Fibroblast of pulmonary artery (primary cell): ENCODE results near the gene DUSP18.
"Not testable (repeated sequence)": the region's sequence is repeated elsewhere in the genome, so short reads cannot be mapped to it uniquely, and the experiment has no call there.

Experiments used
- DNase-seq: peaks from one replicate; pipeline ENCODE4 v3.0.0-alpha.2; 2010; ENCODE audit warnings: low read depth
- H3K4me3 ChIP-seq: replicated peaks from 2 replicates; pipeline ENCODE4 v1.5.1; 2011; ENCODE audit warnings: low read depth, mild to moderate bottlenecking, control low read depth, low read length, moderate library complexity
- CTCF ChIP-seq: IDR thresholded peaks from 2 replicates; pipeline ENCODE4 v1.5.1; 2011; ENCODE audit warnings: mild to moderate bottlenecking, control low read depth, low read length, inconsistent platforms; ENCODE audit errors: missing control alignments

DUSP18 gene

DNA sequence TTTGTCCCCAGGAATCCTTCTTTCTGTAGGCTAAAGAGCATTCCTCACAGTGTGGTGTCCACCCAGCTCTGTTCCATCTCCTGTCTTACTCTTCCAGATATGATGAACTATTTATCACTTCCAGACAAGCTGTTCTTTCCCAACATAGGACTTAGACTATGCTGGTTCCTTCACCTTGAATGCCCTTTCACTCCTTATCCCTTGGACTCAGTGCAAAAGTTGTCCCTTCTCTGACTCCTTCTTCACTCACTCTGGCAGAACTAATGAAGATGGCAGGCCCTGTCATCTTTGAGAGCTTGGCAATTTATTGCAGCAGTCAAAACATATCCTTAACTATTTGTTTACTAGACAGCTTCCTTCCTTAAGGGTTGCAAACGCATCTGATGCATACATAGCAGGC, 23.5 kb upstream of the DUSP18 start:
- DNase-seq = no peak
- TF ChIP-seq CTCF = no peak
- no peak overlapping the region for H3K4me3 ChIP-seq

GRCh38 chr22:30689622-30690021, 21.9 kb upstream of the DUSP18 start:
- no peak for DNase-seq
- TF ChIP-seq CTCF = no peak
- H3K4me3 ChIP-seq = no peak overlapping the region

DNA sequence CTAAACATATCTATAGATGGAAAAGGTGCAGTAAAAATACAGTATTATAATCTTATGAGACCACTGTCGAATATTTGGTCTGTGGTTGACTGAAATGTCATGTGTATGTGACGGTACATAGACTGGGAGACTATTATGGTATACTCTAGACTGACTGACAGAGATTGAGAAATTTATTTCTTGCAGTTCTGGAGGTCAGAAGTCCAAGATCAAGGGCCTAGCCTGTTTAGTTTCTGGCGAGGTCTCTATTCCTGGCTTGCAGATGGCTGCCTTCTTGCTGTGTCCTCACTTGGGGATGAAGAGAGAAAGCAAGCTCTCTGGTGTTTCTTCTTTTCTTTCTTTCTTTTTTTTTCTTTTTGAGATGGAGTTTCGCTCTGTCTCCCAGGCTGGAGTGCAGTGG, 19.7 kb upstream of the DUSP18 start:
- H3K4me3 ChIP-seq = no peak overlapping the region
- TF ChIP-seq CTCF = no peak
- DNase-seq = no peak

DNA sequence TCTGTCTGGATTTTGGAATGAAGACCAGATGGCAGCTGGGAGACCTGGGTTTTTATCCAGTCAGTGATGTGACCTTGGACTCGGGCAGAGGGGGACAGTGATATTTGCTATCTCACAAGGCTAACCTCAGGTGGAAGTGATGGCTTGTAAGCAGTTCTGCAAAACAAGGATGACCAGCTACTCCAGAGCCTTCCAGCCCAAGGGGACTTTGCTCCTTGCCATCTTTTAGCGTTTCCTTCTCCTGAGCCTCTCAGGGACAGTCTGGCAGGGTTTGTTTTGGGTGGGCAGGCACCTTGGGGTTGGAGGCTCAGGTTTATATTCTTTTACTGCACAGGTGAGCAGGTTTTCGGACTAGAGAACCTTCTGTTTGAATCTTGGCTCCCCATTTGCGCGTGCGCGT, 17.5 kb upstream of the DUSP18 start:
- no peak for DNase-seq
- no peak overlapping the region for H3K4me3 ChIP-seq
- TF ChIP-seq CTCF = no peak

GRCh38 chr22:30681831-30682230, 14.2 kb upstream of the DUSP18 start:
- TF ChIP-seq CTCF = no peak
- DNase-seq = no peak
- H3K4me3 ChIP-seq = no peak overlapping the region

GRCh38 chr22:30680991-30681770, 13.5 kb upstream of the DUSP18 start:
- H3K4me3 ChIP-seq = no peak overlapping the region
- peak; percentile 36 for DNase-seq
- no peak for TF ChIP-seq CTCF

- H3K4me3 ChIP-seq, DNase-seq: not testable (repeated sequence)
Measured at GRCh38 chr22:30679895-30680690, 12.4 kb upstream of the DUSP18 start.

GRCh38 chr22:30676565-30676964, 8.9 kb upstream of the DUSP18 start:
- DNase-seq, H3K4me3 ChIP-seq: not testable (repeated sequence)
